Measurements from ENCODE around the gene HDAC4. TPM values are rescaled to one million over a fixed set of nuclear protein-coding genes. Genes with fewer than 3 reads are reported as not detected.

The HDAC4 gene
- total RNA-seq, 1 experiment from 2014 or later: 40.1 TPM

DNA sequence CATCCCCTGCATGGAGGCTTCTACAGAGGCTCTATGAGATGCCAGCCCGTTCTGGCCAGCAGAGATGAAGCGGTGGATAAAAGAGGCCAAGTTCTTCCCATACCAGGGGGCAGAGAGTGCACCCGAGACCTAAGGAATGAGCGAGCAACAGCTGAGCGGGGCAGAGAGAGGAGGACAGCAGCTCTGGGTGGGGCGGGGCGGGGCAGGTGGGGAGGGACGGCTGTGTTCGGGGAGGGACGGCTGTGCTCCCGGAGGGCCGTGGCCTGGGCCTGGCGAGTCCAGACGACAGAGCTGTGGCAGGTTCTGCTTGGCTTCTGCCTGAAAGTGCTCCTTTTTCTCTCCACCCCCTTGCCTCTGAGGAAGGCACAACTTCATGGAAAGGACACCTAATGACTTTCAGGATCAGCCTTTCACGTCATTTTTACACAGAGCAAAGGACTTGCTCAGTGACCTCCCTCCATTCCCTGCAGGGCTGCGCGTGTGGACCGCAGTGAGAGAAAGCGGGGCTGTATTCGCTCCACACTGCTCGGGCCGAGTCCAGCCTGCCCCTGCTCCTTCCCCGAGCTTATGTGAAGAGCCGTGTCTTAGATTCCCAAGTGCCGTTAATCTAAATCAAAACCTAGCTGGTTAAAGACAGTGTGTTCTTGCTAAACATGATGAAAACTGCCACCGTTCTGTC lies 232.9 kb downstream of the HDAC4 start:
- Histone ChIP-seq H3K9me3 (ENCODE audit: control insufficient read depth, insufficient read depth, low read depth, low read length) (peaks cover 17% of the 10 kb centered on the region), H3K4me1 (ENCODE audit: control insufficient read depth, insufficient read depth, low read length) (no peaks in the 10 kb centered on the region), H3K27ac (ENCODE audit: low read length) (no peak overlapping the region), H3K27me3 (ENCODE audit: control insufficient read depth, insufficient read depth, low read length) (no peaks in the 10 kb centered on the region), H3K4me3 (ENCODE audit: low read depth in 2 of 2, low read length in 2 of 2) (no peak overlapping the region), H3K36me3 (ENCODE audit: control insufficient read depth, insufficient read depth, low read length) (no peaks in the 10 kb centered on the region)
- intact Hi-C loops (cut with micrococcal nuclease; ENCODE audit: unreplicated experiment) (no loop called here), in situ Hi-C loops (cut with HindIII; ENCODE audit: low pct_unique_long_range_greater_than_20kb, low sequenced_read_pairs) (no loop called here)
- ATAC-seq (no peak), DNase-seq (ENCODE audit: low read depth, low spot score) (no peak)
- ChIA-PET CTCF (no interaction called here), POLR2A (no interaction called here)
- no peak for TF ChIP-seq REST (IDR thresholded peaks at IDR 0.05; ENCODE audit: insufficient read depth in 1 of 2, low read depth in 2 of 2, low read length in 1 of 2)
- no peak for TF ChIP-seq TCF7L2 (IDR thresholded peaks at IDR 0.05; ENCODE audit: low read depth, low read length)
- TF ChIP-seq POLR2AphosphoS5 (IDR thresholded peaks at IDR 0.05; ENCODE audit: low read depth, low read length): no peak
- TF ChIP-seq SIN3A (IDR thresholded peaks at IDR 0.05; ENCODE audit: borderline replicate concordance, insufficient read depth, low read depth, low read length): no peak
- BruUV-seq (replicated peaks): no TSS peak

GRCh38 chr2:239167011-239167673 lies 233.7 kb downstream of the HDAC4 start:
- H3K36me3 ChIP-seq (ENCODE audit: control insufficient read depth, insufficient read depth, low read length): no peaks in the 10 kb centered on the region
- BruUV-seq (replicated peaks): no TSS peak
- peaks cover 10% of the 10 kb centered on the region for H3K9me3 ChIP-seq (ENCODE audit: control insufficient read depth, insufficient read depth, low read depth, low read length)
- no peak for DNase-seq (ENCODE audit: low read depth, low spot score)
- no peak overlapping the region for H3K27ac ChIP-seq (ENCODE audit: low read length)
- TF ChIP-seq POLR2AphosphoS5 (IDR thresholded peaks at IDR 0.05; ENCODE audit: low read depth, low read length) (no peak), SIN3A (IDR thresholded peaks at IDR 0.05; ENCODE audit: borderline replicate concordance, insufficient read depth, low read depth, low read length) (no peak), CTCF (IDR thresholded peaks at IDR 0.05) (no peak), REST (IDR thresholded peaks at IDR 0.05; ENCODE audit: insufficient read depth in 1 of 2, low read depth in 2 of 2, low read length in 1 of 2) (no peak), TCF7L2 (IDR thresholded peaks at IDR 0.05; ENCODE audit: low read depth, low read length) (no peak)
- no peak overlapping the region for H3K4me3 ChIP-seq (ENCODE audit: low read depth in 2 of 2, low read length in 2 of 2)
- H3K4me1 ChIP-seq (ENCODE audit: control insufficient read depth, insufficient read depth, low read length): no peaks in the 10 kb centered on the region
- intact Hi-C loops (cut with micrococcal nuclease; ENCODE audit: unreplicated experiment) (no loop called here), in situ Hi-C loops (cut with HindIII; ENCODE audit: low pct_unique_long_range_greater_than_20kb, low sequenced_read_pairs) (no loop called here)
- ChIA-PET POLR2A (no interaction called here), CTCF (no interaction called here)
- H3K27me3 ChIP-seq (ENCODE audit: control insufficient read depth, insufficient read depth, low read length): no peaks in the 10 kb centered on the region
- no peak for ATAC-seq
